HCT116 (cell line): ENCODE measurements around the gene MUC5B. TPM values are rescaled to one million over a fixed set of nuclear protein-coding genes. Genes with fewer than 3 reads are reported as not detected.

Source experiments
- ATAC-seq: fragments of 200-7000 bp; cut with Tn5 transposase; 2 replicates; pipeline ENCODE4 v1.9.1; 2020; ENCODE audit warnings: mild to moderate bottlenecking, moderate library complexity
- BruUV-seq: library from RNA; stranded (reverse); fragments of 400-500 nt; replicated peaks from 2 replicates; lab custom pipeline; 2021; lab: Mats Ljungman, UMichigan
- CTCF ChIA-PET: fragments of 300-600 bp; sonication (Branson Sonifier 250); formaldehyde crosslinking; loops from one replicate; lab custom pipeline; 2021; ENCODE audit warnings: antibody characterized with exemption; lab: Charles Lee
- POLR2A ChIA-PET: fragments of 300-600, 350-600 bp; sonication (Branson Sonifier 250); formaldehyde crosslinking; loops from one replicate; lab custom pipeline; 2021; ENCODE audit warnings: antibody characterized with exemption; lab: Charles Lee
- RAD21 ChIA-PET, 2 experiments: fragments of 300-600 bp; sonication (Branson Sonifier 250); formaldehyde crosslinking; loops; one replicate each; lab custom pipeline; 2023; ENCODE audit warnings: low total read pairs in 2 of 2; ENCODE audit not compliant: uncharacterized antibody in 2 of 2, unreplicated experiment in 2 of 2, low non-redundant PET in 1 of 2; lab: Charles Lee
- DNase-seq: peaks from one replicate; pipeline ENCODE4 v3.0.0-alpha.2; 2010; ENCODE audit warnings: low read depth, low spot score
- H2AFZ ChIP-seq: fragments of 200-600 bp; shearing (Covaris generic), sonication (generic); 2 replicates; pipeline ENCODE4 v1.6.1; 2017; ENCODE audit warnings: low read depth, mixed run types, mixed read lengths, antibody characterized with exemption, low read length; ENCODE audit not compliant: poor library complexity, severe bottlenecking
- H3K27ac ChIP-seq: 2 replicates; pipeline ENCODE4 v1.5.1; 2012; ENCODE audit warnings: low read depth, low read length
- H3K27me3 ChIP-seq: fragments of 200-600 bp; sonication (generic); 2 replicates; pipeline ENCODE4 v1.6.1; 2016; ENCODE audit warnings: mixed run types, low read length, mixed read lengths; ENCODE audit not compliant: insufficient read depth
- H3K36me3 ChIP-seq, 2 experiments: fragments of 200-500 bp in 1 of 2; fragments of 200-600 bp in 1 of 2; sonication (Bioruptor generic) in 1 of 2; sonication (generic) in 1 of 2; 2 replicates each; pipeline versions ENCODE4 v1.5.1 to v1.6.1; 2014 to 2016; ENCODE audit warnings: low read length in 2 of 2, inconsistent platforms in 1 of 2, mixed read lengths in 1 of 2, mixed run types in 1 of 2; ENCODE audit not compliant: insufficient read depth in 2 of 2, control insufficient read depth in 1 of 2
- H3K4me1 ChIP-seq, 2 experiments: fragments of 200-600 bp in 1 of 2; sonication (generic) in 1 of 2; 2 replicates each; pipeline versions ENCODE4 v1.5.1 to v1.6.1; 2012 to 2017; ENCODE audit warnings: low read length in 2 of 2, inconsistent platforms in 1 of 2, mild to moderate bottlenecking in 1 of 2, mixed read lengths in 1 of 2, mixed run types in 1 of 2, moderate library complexity in 1 of 2; ENCODE audit not compliant: insufficient read depth in 2 of 2, control insufficient read depth in 1 of 2
- H3K4me2 ChIP-seq: fragments of 200-600 bp; sonication (generic); 2 replicates; pipeline ENCODE4 v1.6.1; 2017; ENCODE audit warnings: mixed run types, low read length, mixed read lengths
- H3K4me3 ChIP-seq, 2 experiments: fragments of 200-600 bp in 1 of 2; sonication (generic) in 1 of 2; replicated peaks in 1 of 2; 2 replicates each; pipeline ENCODE4 v1.5.1; 2011 to 2016; ENCODE audit warnings: low read length in 2 of 2, control low read depth in 1 of 2, low read depth in 1 of 2, mild to moderate bottlenecking in 1 of 2, mixed read lengths in 1 of 2, mixed run types in 1 of 2
- H3K79me2 ChIP-seq: fragments of 200-600 bp; sonication (generic); 2 replicates; pipeline ENCODE4 v1.6.1; 2017; ENCODE audit warnings: mild to moderate bottlenecking, mixed run types, low read length, moderate library complexity, mixed read lengths; ENCODE audit not compliant: insufficient read depth
- H3K9ac ChIP-seq: fragments of 200-600 bp; sonication (generic); 2 replicates; pipeline ENCODE4 v1.6.1; 2016; ENCODE audit warnings: low read length, mixed read lengths
- H3K9me2 ChIP-seq: fragments of 200-600 bp; sonication (generic), shearing (Covaris generic); 2 replicates; pipeline ENCODE4 v1.6.1; 2017; ENCODE audit warnings: mixed run types, mild to moderate bottlenecking, moderate library complexity; ENCODE audit not compliant: insufficient read depth
- H3K9me3 ChIP-seq, 2 experiments: fragments of 200-500 bp in 1 of 2; fragments of 200-600 bp in 1 of 2; sonication (Bioruptor generic) in 1 of 2; sonication (generic) in 1 of 2; 2 replicates each; pipeline ENCODE4 v1.6.1; 2014 to 2017; ENCODE audit warnings: low read length in 2 of 2, mixed read lengths in 2 of 2, inconsistent platforms in 1 of 2, low read depth in 1 of 2, mild to moderate bottlenecking in 1 of 2, mixed run types in 1 of 2, moderate library complexity in 1 of 2; ENCODE audit not compliant: control insufficient read depth in 1 of 2, insufficient read depth in 1 of 2
- H4K20me1 ChIP-seq: fragments of 200-600 bp; sonication (generic), shearing (Covaris generic); 2 replicates; pipeline ENCODE4 v1.6.1; 2017; ENCODE audit warnings: mixed run types, mild to moderate bottlenecking, moderate library complexity; ENCODE audit not compliant: insufficient read depth
- CBX3 ChIP-seq: IDR thresholded peaks from 2 replicates; pipeline ENCODE4 v1.6.1; 2012; ENCODE audit warnings: low read depth
- EGR1 ChIP-seq: IDR thresholded peaks from 2 replicates; pipeline ENCODE4 v1.6.1; 2012; ENCODE audit warnings: low read depth
- ELF1 ChIP-seq: IDR thresholded peaks from 2 replicates; pipeline ENCODE4 v1.6.1; 2012; ENCODE audit warnings: low read depth, borderline replicate concordance
- EZH2phosphoT487 ChIP-seq: fragments of 200-600 bp; IDR thresholded peaks from 2 replicates; pipeline ENCODE4 v1.6.1; 2018; ENCODE audit warnings: antibody characterized with exemption, borderline replicate concordance
- FOSL1 ChIP-seq: IDR thresholded peaks from 2 replicates; pipeline ENCODE4 v1.6.1; 2012; ENCODE audit warnings: low read depth
- JUND ChIP-seq: IDR thresholded peaks from 2 replicates; pipeline ENCODE4 v1.6.1; 2012
- POLR2A ChIP-seq: IDR thresholded peaks from 2 replicates; pipeline ENCODE4 v1.7.0; 2011; ENCODE audit warnings: borderline replicate concordance; ENCODE audit not compliant: insufficient read depth, insufficient read length; ENCODE audit errors: extremely low read depth
- POLR2AphosphoS5 ChIP-seq: IDR thresholded peaks from 2 replicates; pipeline ENCODE4 v1.6.1; 2011; ENCODE audit warnings: mild to moderate bottlenecking, low read depth, low read length, moderate library complexity
- RAD21 ChIP-seq: IDR thresholded peaks from 2 replicates; pipeline ENCODE4 v1.6.1; 2012; ENCODE audit warnings: low read depth, mild to moderate bottlenecking
- SIN3A ChIP-seq: IDR thresholded peaks from 2 replicates; pipeline ENCODE4 v1.6.1; 2012; ENCODE audit warnings: low read depth
- SP1 ChIP-seq: IDR thresholded peaks from 2 replicates; pipeline ENCODE4 v1.6.1; 2012; ENCODE audit warnings: low read depth
- SRF ChIP-seq: IDR thresholded peaks from 2 replicates; pipeline ENCODE4 v1.6.1; 2012; ENCODE audit warnings: low read depth
- YY1 ChIP-seq: IDR thresholded peaks from 2 replicates; pipeline ENCODE4 v1.6.1; 2011; ENCODE audit warnings: low read length, low read depth, moderate library complexity, mild to moderate bottlenecking; ENCODE audit not compliant: insufficient replicate concordance; ENCODE audit errors: extremely low read depth
- ZNF274 ChIP-seq: fragments of 200-500 bp; sonication (Bioruptor generic); IDR thresholded peaks from 2 replicates; pipeline ENCODE4 v1.6.1; 2014; ENCODE audit warnings: mild to moderate bottlenecking, low read depth, low read length, inconsistent platforms
- intact Hi-C: fragments of 100-400 bp; cut with micrococcal nuclease; formaldehyde crosslinking; loops from 2 replicates; pipeline ENCODE4 v1.10.0; 2022
- total RNA-seq: library from RNA; stranded (reverse); gene quantifications from one replicate; pipeline ENCODE4 v1.2.1, GENCODE V29; 2021; ENCODE audit not compliant: unreplicated experiment
- TF ChIP-seq, protein P1 (sequence below): IDR thresholded peaks from 2 replicates; pipeline ENCODE4 v1.6.1; 2012; ENCODE audit warnings: low read depth
- TF ChIP-seq, protein P2 (sequence below): IDR thresholded peaks from 2 replicates; pipeline ENCODE4 v1.6.1; 2012
- TF ChIP-seq, protein P3 (sequence below): IDR thresholded peaks from 2 replicates; pipeline ENCODE4 v1.6.1; 2011; ENCODE audit warnings: mild to moderate bottlenecking, low read length, moderate library complexity; ENCODE audit not compliant: insufficient replicate concordance; ENCODE audit errors: extremely low read depth

Gene MUC5B
- total RNA-seq, 1 experiment from 2014 or later = 1.5 TPM

DNA sequence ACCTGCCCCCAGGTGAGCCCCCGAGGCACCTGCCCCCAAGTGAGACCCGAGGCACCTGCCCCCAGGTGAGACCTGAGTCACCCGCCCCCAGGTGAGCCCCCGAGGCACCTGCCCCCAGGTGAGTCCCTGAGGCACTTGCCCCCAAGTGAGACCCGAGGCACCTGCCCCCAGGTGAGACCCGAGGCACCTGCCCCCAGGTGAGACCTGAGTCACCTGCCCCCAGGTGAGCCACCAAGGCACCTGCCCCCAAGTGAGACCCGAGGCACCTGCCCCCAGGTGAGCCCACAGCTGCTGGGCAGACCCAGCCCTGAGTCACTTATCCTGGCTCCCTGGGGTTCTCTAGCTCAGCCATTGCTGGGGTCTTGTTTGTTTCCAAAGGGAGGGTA is 36.2 kb downstream of the MUC5B start (continued):
- TF ChIP-seq JUND = no peak
- TF ChIP-seq CBX3 = no peak
- TF ChIP-seq, protein P1, sequence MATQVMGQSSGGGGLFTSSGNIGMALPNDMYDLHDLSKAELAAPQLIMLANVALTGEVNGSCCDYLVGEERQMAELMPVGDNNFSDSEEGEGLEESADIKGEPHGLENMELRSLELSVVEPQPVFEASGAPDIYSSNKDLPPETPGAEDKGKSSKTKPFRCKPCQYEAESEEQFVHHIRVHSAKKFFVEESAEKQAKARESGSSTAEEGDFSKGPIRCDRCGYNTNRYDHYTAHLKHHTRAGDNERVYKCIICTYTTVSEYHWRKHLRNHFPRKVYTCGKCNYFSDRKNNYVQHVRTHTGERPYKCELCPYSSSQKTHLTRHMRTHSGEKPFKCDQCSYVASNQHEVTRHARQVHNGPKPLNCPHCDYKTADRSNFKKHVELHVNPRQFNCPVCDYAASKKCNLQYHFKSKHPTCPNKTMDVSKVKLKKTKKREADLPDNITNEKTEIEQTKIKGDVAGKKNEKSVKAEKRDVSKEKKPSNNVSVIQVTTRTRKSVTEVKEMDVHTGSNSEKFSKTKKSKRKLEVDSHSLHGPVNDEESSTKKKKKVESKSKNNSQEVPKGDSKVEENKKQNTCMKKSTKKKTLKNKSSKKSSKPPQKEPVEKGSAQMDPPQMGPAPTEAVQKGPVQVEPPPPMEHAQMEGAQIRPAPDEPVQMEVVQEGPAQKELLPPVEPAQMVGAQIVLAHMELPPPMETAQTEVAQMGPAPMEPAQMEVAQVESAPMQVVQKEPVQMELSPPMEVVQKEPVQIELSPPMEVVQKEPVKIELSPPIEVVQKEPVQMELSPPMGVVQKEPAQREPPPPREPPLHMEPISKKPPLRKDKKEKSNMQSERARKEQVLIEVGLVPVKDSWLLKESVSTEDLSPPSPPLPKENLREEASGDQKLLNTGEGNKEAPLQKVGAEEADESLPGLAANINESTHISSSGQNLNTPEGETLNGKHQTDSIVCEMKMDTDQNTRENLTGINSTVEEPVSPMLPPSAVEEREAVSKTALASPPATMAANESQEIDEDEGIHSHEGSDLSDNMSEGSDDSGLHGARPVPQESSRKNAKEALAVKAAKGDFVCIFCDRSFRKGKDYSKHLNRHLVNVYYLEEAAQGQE = no peak
- no peak for TF ChIP-seq SRF

DNA sequence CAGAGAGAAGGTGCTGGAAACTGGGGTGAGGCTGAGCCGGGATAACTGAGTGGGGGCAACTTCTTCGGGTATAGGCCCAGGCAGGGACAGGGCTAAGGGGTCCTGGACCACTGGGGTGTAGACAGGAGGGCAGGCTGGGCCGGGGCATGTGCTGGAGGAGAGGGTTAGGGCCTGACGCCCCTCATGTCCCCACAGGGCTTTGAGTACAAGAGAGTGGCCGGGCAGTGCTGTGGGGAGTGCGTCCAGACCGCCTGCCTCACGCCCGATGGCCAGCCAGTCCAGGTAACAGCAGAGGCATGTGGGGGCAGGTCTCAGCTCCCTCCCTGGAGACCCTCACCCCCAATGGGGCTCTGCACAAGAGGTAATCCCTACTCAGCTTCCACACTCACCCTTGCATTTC is 36.7 kb downstream of the MUC5B start:
- no peak for DNase-seq
- BruUV-seq = no TSS peak
- no peaks in the 10 kb centered on the region for H3K9me2 ChIP-seq
- H3K36me3 ChIP-seq = no peaks in the 10 kb centered on the region
- no peak overlapping the region for H3K9ac ChIP-seq
- intact Hi-C loops = no loop called here
- ChIA-PET RAD21 (no interaction called here), CTCF (no interaction called here), POLR2A (no interaction called here)
- no peaks in the 10 kb centered on the region for H3K27me3 ChIP-seq
- H3K4me2 ChIP-seq = no peak overlapping the region
- ATAC-seq = no peak
- no peaks in the 10 kb centered on the region for H3K79me2 ChIP-seq
- H3K4me1 ChIP-seq = peaks cover 13 to 32% of the 10 kb centered on the region in 2 experiments; a peak in 3 of 4 replicates
- H3K27ac ChIP-seq = no peak overlapping the region; the same call in 1 of the 2 replicates
- no peaks in the 10 kb centered on the region for H3K9me3 ChIP-seq
- no peaks in the 10 kb centered on the region for H4K20me1 ChIP-seq
- H3K4me3 ChIP-seq = no peak overlapping the region
- no peak overlapping the region for H2AFZ ChIP-seq
- TF ChIP-seq ELF1 = no peak
- TF ChIP-seq EZH2phosphoT487 = no peak
- TF ChIP-seq EGR1 = no peak
- no peak for TF ChIP-seq YY1
- no peak for TF ChIP-seq FOSL1
- TF ChIP-seq POLR2AphosphoS5 = no peak
- no peak for TF ChIP-seq SP1
- TF ChIP-seq POLR2A = no peak
- TF ChIP-seq, protein P2, sequence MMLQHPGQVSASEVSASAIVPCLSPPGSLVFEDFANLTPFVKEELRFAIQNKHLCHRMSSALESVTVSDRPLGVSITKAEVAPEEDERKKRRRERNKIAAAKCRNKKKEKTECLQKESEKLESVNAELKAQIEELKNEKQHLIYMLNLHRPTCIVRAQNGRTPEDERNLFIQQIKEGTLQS = no peak
- TF ChIP-seq SIN3A = no peak
- TF ChIP-seq, protein P3, sequence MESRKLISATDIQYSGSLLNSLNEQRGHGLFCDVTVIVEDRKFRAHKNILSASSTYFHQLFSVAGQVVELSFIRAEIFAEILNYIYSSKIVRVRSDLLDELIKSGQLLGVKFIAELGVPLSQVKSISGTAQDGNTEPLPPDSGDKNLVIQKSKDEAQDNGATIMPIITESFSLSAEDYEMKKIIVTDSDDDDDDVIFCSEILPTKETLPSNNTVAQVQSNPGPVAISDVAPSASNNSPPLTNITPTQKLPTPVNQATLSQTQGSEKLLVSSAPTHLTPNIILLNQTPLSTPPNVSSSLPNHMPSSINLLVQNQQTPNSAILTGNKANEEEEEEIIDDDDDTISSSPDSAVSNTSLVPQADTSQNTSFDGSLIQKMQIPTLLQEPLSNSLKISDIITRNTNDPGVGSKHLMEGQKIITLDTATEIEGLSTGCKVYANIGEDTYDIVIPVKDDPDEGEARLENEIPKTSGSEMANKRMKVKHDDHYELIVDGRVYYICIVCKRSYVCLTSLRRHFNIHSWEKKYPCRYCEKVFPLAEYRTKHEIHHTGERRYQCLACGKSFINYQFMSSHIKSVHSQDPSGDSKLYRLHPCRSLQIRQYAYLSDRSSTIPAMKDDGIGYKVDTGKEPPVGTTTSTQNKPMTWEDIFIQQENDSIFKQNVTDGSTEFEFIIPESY = no peak
- no peak for TF ChIP-seq RAD21
- TF ChIP-seq JUND = no peak
- TF ChIP-seq, protein P1 = no peak
- TF ChIP-seq ZNF274 = no peak
